HCT116 (cell line): ENCODE measurements around the gene CDH22.

Source experiments
- POLR2A ChIP-seq: IDR thresholded peaks from 2 replicates; pipeline ENCODE4 v1.7.0; 2011; ENCODE audit warnings: borderline replicate concordance; ENCODE audit not compliant: insufficient read depth, insufficient read length; ENCODE audit errors: extremely low read depth
- TF ChIP-seq, protein P1 (sequence below), 3 experiments: fragments of 200-600 bp in 1 of 3; sonication (generic) in 1 of 3; IDR thresholded peaks in 2 of 3; conservative IDR thresholded peaks in 1 of 3; 2 replicates each; pipeline ENCODE4 v1.5.1; 2012 to 2017; ENCODE audit warnings: low read depth in 2 of 3, low read length in 2 of 3, antibody characterized with exemption in 1 of 3, borderline replicate concordance in 1 of 3, control low read depth in 1 of 3, mild to moderate bottlenecking in 1 of 3, mixed read lengths in 1 of 3, mixed run types in 1 of 3, moderate library complexity in 1 of 3; ENCODE audit not compliant: insufficient read depth in 1 of 3
- TF ChIP-seq, protein P2 (sequence below): IDR thresholded peaks from 2 replicates; pipeline ENCODE4 v1.6.1; 2011; ENCODE audit warnings: mild to moderate bottlenecking, low read length, moderate library complexity; ENCODE audit not compliant: insufficient replicate concordance; ENCODE audit errors: extremely low read depth

DNA sequence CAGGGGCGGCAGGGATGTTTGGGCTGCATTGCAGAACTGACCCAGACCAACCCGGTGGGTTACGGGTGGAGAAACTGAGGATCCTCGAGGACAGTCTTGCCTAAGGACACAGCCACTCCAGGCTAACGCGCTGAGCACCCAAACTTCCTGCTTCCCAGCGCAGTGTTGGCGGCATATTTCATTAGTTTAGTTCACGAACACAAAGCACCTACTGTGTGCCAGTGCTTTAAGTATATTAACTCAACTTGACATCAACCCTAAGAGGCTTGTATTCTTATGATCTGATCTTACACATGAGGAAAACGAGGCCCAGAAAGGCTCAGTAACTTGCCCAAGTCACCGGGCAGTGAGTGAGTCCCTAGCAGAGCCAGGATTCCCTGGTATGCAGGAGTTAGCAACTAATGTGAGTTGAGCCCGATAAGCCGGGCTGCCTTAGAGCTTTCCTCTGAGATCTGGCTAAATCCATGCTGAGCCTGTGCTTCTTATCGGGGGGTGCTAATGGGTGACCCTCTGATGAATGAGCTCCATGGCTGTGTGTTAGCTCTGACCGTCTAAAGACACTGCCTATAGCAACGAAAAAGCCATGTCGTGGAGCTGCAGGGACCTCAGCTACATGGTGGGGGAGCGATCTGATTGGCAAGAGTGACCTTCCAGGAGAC, 97.5 kb downstream of the CDH22 start:
- TF ChIP-seq, protein P1, sequence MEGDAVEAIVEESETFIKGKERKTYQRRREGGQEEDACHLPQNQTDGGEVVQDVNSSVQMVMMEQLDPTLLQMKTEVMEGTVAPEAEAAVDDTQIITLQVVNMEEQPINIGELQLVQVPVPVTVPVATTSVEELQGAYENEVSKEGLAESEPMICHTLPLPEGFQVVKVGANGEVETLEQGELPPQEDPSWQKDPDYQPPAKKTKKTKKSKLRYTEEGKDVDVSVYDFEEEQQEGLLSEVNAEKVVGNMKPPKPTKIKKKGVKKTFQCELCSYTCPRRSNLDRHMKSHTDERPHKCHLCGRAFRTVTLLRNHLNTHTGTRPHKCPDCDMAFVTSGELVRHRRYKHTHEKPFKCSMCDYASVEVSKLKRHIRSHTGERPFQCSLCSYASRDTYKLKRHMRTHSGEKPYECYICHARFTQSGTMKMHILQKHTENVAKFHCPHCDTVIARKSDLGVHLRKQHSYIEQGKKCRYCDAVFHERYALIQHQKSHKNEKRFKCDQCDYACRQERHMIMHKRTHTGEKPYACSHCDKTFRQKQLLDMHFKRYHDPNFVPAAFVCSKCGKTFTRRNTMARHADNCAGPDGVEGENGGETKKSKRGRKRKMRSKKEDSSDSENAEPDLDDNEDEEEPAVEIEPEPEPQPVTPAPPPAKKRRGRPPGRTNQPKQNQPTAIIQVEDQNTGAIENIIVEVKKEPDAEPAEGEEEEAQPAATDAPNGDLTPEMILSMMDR (IDR thresholded peaks at IDR 0.05 in 2 of 3, conservative IDR thresholded peaks at IDR 0.05 in 1 of 3; ENCODE audit: borderline replicate concordance in 1 of 3, insufficient read depth in 1 of 3, low read depth in 2 of 3, low read length in 2 of 3) = no peak
- no peak for TF ChIP-seq POLR2A
- TF ChIP-seq, protein P2, sequence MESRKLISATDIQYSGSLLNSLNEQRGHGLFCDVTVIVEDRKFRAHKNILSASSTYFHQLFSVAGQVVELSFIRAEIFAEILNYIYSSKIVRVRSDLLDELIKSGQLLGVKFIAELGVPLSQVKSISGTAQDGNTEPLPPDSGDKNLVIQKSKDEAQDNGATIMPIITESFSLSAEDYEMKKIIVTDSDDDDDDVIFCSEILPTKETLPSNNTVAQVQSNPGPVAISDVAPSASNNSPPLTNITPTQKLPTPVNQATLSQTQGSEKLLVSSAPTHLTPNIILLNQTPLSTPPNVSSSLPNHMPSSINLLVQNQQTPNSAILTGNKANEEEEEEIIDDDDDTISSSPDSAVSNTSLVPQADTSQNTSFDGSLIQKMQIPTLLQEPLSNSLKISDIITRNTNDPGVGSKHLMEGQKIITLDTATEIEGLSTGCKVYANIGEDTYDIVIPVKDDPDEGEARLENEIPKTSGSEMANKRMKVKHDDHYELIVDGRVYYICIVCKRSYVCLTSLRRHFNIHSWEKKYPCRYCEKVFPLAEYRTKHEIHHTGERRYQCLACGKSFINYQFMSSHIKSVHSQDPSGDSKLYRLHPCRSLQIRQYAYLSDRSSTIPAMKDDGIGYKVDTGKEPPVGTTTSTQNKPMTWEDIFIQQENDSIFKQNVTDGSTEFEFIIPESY = no peak
